ENCODE measurements around the gene SNRNP70.
"Not testable (repeated sequence)": the region's sequence is repeated elsewhere in the genome, so short reads cannot be mapped to it uniquely, and the experiment has no call there.

Gene SNRNP70

DNA sequence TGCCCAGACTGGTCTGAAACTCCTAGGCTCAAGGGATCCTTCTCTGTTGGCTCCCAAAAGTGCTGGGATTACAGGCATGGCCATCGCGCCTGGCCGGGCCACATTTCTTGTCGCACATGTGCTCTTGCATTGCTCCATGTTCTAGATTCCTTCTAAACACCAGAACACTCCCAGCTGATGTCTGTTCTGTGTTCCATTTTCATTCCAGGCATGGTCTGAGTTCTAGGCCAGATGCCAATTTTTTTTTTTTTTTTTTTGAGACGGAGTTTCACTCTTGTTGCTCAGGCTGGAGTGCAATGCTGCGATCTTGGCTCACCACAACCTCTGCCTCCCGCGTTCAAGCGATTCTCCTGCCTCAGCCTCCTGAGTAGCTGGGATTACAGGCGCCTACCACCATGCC is 36.6 kb downstream of the SNRNP70 start:
- DNase-seq = not testable (repeated sequence)

DNA sequence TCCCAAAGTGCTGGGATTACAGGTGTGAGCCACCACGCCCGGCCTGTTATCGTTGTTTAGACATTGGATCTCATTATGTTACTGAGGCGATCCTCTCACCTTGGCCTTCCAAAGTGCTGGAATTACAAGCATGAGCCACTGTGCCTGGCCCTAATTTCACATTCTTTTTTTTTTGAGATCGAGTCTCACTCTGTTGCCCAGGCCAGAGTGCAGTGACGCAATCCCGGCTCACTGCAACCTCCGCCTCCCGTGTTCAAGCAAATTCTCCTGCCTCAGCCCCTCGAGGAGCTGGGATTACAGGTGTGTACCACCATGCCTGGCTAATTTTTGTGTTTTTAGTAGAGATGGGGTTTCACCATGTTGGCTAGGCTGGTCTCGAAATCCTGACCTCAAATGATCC is 38.0 kb downstream of the SNRNP70 start:
- DNase-seq = not testable (repeated sequence)

DNA sequence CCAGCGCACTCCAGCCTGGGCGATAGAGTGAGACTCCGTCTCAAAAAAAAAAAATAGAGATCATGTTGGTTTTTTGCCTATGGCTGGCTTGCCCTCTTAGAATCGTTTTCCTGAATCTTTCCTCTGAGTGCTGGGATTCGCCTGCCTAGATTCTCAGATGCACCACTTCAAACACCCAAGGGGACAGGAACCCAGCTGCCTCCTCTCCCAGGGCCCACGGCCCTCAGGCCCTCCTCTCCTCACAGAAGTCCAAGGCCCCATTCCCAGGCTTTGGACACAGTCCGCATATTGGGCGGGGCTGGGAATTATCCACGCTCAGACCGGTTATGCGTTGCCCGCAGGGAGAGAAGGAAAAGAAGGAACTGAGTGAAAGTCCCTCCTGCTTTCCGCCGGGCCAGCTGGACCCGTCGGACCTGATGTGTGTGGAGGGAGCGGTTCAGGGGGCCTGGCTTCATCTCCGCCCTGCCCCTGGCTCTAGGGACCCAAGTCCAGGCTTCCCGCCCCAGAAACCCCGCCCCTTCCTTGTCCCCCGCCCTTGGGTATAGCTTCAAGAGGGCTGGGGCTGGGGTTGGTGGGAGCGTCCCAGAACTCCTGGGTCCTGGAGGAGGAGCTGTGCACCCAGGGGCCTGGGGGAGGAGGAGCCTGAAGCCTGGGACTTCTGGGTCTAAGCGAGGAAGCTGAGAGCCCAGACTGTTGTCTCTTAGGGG is 39.9 kb downstream of the SNRNP70 start:
- no peak for DNase-seq

DNA sequence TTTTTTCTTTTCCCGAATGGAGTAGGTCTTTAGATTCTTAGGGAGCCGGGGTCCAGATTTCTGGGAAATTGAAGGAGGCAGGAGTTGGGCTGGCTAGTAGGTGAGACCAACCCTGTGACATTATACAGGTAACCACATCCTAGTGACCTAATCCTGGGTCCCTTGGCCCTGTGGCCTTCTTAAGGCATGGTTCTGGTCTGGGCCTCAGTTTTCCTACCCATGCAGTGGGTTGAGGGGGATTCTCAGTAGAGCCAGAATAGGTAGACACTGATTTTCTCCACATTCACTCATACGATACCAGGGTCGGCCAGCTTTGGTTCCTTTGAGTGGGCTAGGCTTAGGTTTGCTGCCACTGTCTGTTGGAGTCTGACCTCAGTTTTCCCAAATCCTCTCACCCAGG is 41.3 kb downstream of the SNRNP70 start:
- no peak for DNase-seq

DNA sequence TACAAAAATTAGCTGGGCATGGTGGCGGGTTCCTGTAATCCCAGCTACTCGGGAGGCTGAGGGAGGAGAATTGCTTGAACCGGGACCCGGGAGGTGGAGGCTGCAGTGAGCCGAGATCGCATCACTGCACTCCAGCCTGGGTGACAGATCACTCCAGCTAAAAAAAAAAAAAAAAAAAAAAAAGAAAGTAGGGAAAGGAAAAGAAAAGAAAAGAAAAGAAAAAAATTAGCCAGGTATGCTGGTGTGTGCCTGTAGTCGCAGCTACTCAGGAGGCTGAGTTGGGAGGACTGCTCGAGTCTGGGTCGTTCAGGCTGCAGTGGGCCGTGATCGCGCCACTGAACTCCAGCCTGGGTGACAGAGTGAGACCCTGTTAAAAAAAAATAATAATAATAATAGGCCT is 42.0 kb downstream of the SNRNP70 start:
- not testable (repeated sequence) for DNase-seq

DNA sequence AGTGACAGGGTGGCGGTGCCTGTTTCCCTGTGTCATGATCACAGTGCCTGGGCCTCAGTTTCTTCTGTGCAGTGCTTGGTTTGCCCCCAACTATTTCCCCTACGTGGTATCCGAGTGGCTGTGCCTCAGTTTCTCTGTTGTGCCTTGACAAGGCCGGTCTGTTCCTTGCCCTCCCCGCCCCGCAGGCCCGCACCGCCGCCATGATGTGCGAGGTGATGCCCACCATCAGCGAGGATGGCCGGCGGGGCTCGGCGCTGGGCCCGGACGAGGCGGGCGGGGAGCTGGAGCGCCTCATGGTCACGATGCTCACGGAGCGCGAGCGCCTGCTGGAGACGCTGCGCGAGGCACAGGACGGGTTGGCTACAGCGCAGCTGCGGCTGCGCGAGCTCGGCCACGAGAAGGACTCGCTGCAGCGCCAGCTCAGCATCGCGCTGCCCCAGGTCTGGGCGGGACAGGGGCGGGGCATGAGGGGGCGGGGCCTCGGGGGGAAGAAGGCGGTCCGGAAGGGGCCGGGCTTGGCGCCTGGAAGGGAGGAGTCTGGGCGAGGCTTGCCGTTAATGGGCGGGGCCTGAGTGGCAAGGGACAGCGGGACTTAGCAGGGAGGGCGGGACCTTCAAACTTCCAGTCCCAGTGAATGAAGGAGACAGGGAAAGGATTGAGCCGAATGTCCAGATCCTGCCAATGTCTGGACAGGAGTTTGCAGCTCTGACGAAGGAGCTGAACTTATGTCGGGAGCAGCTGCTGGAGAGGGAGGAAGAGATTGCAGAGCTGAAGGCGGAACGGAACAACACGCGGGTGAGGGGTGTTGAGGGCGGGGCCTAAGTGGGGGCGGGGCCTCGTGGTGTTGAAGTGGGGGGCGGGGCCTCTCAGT is 42.7 kb downstream of the SNRNP70 start:
- DNase-seq = peak; percentile 56

DNA sequence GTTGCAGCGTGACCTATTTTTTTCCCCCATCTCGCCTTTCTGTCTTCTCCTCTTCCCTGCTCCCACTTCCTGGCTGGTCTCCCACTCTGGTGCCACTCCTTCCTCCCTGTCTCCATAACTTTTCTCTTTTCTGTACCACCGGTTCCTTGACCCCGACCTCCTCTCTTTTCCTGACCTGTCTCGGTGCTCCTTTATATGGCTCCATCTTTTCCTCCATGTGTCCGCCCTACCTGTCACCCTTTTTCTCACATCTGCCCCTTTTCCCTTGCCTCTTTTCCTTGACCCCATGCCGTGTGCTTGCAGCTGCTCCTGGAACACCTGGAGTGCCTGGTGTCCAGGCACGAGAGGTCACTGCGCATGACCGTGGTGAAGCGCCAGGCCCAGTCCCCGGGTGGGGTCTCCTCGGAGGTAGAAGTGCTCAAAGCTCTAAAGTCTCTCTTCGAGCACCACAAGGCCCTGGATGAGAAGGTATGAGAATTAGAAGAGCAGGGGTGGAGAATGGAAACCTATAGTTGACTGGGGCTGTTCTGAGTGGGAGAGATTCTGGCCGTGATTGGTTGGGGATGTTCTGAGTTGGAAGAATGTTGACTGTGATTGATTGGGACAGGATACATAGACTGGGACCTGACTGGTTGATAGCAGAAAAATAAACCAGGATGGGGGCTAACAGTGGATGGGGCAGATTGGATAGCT is 43.4 kb downstream of the SNRNP70 start:
- no peak for DNase-seq

DNA sequence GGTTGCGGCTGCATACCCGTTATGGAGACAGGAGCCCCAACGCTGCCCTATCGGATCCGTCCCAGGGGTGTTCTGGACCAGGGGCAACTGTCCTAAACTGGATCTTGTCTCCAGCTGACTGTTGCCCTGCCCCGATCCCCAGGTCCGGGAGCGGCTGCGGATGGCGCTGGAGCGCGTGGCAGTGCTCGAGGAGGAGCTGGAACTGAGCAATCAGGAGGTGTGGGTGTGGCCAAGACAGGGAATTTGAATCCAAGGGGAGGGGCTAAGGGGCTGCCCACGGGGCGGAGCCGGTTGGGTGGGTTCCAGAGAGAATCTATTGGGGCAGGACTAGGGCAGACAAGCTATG is 44.0 kb downstream of the SNRNP70 start:
- no peak for DNase-seq

DNA sequence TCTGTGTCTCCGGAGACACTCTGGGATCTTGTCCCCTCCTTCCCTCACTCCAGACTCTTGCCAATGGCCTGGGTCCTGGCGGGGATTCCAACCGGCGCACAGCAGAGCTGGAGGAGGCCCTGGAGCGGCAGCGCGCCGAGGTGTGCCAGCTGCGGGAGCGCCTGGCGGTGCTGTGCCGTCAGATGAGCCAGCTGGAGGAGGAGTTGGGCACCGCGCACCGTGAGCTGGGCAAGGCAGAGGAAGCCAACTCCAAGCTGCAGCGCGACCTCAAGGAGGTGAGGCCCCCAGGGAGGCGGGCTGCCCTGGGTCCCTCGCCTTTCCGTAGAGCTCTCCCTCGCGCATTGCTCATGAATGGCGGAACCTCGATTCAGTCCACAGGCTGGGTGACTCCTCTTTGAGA is 45.1 kb downstream of the SNRNP70 start:
- no peak for DNase-seq

DNA sequence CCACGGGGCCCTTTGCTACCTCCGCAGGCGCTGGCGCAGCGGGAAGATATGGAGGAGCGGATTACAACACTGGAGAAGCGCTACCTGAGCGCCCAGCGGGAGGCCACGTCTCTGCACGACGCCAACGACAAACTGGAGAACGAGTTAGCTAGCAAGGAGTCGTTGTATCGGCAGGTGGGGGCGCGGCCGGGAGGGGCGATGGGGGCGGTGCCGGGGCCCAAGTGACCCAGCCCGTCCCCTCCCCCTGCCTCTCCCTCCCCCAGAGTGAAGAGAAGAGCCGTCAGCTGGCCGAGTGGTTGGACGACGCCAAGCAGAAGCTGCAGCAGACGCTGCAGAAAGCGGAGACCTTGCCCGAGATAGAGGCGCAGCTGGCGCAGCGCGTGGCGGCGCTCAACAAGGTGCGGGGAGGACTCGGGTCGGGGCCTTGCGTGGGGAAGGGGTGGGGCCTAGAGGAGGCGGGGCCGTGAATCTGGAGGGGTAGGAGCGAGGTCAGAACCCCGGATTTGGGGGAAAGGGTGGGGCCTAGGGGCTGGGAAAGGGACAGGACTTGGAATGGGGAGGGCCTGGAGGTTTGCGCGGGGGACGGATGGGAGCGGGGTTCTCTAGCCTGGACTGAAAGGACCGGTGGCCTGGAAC is 47.8 kb downstream of the SNRNP70 start:
- peak; percentile 48 for DNase-seq

DNA sequence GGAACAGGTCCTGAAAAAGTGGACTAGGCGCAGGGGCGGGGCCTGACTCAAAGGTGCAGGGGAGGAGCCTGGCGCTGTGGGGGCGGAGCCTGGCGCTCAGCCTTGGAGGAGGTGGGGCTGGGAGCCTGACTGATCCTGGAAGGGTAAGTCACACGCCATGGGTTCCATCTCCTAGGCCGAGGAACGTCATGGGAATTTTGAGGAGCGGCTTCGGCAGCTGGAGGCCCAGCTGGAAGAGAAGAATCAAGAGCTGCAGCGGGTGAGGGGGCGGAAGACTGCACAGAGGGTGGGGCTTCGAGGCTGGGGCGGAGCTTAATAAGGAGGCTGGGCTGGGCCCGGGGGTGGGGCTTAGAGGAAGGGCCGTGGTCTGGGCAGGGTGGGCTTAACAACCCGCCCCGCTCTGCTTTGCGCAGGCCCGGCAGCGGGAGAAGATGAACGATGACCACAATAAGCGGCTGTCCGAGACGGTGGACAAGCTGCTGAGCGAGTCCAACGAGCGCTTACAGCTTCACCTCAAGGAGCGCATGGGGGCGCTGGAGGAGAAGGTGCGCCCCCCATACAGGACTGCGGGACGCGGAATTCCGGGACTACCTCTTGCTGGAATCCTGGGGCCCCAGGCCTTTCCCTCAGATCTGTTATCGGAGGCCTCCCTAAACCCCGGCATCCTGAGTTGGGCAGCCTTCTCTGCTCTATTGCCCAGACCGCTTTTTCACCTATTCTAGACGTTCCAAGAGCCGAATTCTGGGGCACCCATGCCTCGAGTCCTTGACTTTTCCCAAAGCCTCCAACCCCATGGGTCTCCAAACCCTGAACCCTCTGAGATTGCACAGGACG is 48.6 kb downstream of the SNRNP70 start:
- DNase-seq = no peak

DNA sequence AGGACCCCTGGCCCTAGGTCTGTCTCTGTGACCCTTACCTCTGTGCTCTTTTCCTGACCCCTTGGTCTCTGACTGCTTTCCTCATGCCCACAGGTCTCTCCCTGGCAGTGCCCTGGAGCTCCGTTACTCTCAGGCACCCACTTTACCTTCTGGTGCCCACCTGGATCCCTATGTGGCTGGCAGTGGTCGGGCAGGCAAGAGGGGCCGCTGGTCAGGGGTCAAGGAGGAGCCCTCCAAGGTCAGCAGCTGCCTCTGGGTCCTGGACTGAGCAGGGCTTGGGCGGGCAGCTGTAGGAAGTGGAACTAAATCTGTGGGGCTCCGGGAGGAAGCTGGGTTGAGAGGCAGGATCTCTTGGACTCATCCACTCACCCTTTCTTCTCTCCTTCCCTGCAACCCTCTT is 50.4 kb downstream of the SNRNP70 start:
- no peak for DNase-seq

DNA sequence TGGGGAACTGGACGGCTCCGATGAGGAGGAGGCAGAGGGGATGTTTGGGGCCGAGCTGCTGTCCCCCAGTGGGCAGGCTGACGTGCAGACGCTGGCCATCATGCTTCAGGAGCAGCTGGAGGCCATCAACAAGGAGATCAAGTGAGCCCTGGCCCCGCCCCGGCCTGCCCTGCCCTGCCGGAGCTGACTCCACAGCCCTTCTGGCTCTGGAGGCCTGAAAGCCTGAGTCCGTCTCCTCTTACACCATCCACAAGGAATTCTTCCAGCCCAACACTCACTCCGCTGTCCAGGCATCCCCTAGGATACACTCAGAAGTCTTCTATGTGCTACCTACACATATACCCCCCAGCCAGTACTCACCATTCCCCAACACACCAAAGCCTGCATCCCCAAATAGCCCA is 51.5 kb downstream of the SNRNP70 start:
- DNase-seq = no peak

DNA sequence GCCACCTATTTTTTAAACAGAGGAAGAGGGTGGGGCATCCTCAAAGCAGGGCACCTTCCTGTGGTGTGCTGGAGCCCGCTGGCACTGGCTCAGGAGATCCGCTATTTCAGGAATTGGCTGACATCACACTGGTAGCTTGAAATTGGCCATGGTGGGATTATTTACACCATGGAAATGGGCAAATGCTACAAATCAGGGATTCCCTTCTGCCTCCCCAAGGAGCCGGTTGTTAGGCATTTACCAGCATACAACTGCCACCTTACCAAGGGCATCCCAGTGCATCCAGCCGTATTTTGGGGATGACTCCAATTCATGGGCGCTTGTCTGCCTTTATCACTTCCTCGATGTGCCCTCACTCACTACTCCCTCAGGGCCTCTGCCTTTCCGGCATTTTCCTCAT is 55.7 kb downstream of the SNRNP70 start:
- DNase-seq = no peak

DNA sequence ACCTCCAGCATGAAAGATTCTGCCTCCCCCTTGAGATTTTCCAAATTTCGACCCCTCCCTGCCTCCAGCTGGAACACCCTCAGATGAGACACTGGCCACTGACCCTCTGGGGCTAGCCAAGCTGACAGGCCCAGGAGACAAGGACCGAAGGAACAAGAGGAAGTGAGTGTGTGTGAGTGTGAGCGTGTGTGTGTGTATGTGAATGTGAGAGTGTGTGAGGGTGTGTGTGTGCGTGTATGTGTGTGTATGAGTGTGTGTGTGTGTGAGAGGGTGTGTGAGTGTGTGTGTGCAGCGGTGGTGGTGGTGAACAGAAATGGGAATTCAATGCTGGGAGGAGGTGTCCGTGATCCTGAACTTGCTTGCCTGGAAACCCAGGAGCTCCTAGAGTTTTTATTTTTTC is 56.1 kb downstream of the SNRNP70 start:
- no peak for DNase-seq

DNA sequence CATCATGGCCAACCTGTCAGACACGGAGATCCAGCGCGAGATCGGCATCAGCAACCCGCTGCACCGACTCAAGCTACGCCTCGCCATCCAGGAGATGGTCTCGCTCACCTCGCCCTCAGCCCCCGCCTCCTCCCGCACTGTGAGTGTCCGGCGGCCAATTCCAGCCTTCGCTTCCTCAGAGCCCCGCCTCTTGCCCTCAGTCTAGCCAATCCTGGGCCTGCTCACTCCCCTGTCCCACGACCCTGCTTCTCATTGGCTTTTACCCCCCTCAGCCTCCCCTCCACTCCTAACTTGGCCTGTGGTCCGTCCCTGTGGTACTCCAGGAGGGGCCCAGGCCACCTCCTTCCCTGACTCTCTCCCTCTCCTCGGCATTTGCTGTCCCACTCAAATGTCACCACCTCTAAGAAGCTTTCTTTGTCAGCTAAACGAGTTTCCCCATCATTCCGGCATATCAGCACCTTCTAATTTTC is 57.6 kb downstream of the SNRNP70 start:
- DNase-seq = peak; percentile 79

DNA sequence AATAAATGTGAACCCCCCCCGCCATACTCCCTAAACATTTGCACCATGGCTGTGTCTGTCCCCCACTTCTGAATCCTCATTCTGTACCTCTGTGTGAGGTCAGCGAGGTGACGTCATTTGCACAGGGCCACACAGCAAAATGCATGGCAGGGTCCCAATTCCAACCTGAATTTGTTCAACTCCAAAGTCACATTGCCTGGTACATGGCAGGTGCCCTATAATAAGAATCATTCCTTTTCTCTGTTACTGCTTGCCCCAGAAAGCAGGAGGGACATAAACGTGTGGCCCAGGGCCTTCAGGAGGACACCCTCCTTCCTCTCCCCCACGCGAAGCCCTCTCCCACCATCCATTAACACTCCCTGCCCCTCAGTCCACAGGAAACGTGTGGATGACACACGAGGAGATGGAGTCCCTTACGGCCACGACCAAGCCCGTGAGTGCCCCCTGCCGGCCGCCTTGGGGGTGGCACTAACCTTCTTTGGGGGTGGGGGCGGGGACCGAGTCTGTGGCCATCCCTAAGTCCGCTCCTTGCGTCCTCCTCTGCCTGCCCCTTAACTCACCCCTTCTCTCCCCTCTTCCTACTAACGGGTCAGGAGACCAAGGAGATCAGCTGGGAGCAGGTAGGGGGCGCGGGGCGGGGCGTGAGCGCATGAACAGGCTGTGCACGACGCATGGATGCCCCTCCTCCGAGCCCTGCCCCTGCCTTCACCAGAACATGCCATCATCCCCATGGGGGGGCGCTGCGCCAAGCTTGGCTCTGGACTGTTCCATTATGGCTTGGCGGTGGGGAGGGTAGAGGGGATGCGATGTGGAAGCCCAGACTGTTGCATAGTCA is 60.5 kb downstream of the SNRNP70 start:
- DNase-seq = no peak

DNA sequence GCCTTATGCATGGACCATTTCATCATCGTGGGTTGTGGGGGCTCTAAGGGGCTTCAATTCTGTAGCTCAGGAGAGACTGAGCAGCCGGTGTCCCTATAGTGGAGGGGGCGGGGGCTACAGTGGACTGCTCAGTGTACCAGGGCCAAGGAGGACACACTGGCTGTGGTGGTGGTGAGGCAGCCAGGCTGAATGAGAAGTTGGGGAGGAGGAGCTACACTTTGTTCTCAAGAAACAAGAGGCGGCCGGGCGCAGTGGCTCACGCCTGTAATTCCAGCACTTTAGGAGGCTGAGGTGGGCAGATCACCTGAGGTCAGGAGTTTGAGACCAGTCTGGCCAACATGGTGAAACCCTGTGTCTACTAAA is 61.1 kb downstream of the SNRNP70 start:
- DNase-seq = not testable (repeated sequence)

DNA sequence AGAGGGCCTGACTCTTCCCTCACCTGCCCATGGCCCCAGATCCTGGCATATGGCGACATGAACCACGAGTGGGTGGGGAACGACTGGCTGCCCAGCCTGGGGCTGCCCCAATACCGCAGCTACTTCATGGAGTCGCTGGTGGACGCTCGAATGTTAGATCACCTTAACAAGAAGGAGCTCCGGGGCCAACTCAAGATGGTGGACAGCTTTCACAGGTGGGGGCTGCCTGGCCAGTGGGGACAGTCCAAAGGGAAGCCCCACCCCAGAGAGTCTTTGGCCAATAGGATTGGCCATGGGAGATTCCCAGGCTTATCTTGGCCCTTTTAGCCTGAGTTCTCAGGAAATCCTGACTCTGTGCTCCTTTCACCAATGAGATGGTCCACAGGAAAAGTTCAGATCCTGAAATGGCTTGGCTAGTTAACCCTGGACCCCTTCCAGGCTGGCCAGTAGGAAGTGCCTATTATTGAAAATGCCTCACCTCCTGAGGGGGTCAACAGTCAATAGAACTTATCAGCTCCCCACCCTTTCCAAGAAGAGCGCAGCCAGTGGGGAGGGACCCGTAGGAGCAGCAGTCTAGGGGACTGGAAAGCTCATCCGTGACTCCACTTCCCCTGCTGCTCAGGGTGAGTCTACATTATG is 62.9 kb downstream of the SNRNP70 start:
- no peak for DNase-seq

DNA sequence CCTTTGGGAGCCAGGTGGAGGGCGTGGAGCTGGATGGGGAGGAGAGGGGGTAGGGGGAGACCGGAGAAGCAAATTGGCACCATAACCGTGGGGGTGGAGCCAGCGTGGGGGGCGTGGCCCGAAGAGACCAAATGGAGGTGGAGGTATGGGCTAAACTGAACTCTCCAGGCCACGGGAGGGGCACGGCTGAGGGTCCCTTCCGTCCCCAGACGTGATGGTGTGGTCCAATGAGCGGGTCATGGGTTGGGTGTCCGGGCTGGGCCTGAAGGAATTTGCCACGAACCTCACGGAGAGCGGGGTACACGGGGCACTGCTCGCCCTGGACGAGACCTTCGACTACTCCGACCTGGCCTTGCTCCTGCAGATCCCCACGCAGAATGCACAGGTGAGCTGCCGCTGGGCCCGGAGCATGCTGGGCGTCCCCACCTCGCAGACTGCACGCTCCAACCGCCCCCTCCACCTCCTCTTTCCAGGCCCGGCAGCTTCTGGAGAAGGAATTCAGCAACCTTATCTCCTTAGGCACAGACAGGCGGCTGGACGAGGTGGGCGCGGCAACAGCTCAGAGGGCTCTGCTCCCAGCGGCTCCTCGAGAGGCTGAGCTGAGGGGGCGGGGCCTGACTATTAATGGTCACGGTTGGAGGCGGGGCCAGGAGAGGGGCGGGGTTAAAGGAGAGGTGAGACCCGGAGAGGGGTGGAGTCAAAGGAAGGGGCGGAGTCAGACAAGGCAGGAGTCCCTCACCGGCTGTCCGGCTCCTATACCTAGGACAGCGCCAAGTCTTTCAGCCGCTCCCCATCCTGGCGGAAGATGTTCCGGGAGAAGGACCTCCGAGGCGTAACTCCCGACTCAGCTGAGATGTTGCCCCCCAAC is 63.8 kb downstream of the SNRNP70 start:
- peak; percentile 38 for DNase-seq

Data from NCI-H510A treated with DMSO at 0.1 percent for 48 hours (cell line).